ENCODE measurements around the gene PPM1D.

GRCh38 chr17:60610473-60610872, 10.5 kb downstream of the PPM1D start:
- TF ChIP-seq EZH2 (IDR thresholded peaks at IDR 0.05; ENCODE audit: low read depth) (no peak), CTCF (conservative IDR thresholded peaks at IDR 0.05) (no peak)

Measured in PC-9 (cell line).